HG02642 (cell line): ENCODE results near the gene STIP1.

Source experiments
- ATAC-seq: cut with Tn5 transposase; IDR thresholded peaks from one replicate; pipeline ENCODE4 v1.9.1; 2021; ENCODE audit warnings: mild to moderate bottlenecking; ENCODE audit not compliant: unreplicated experiment, poor library complexity

STIP1 gene

DNA sequence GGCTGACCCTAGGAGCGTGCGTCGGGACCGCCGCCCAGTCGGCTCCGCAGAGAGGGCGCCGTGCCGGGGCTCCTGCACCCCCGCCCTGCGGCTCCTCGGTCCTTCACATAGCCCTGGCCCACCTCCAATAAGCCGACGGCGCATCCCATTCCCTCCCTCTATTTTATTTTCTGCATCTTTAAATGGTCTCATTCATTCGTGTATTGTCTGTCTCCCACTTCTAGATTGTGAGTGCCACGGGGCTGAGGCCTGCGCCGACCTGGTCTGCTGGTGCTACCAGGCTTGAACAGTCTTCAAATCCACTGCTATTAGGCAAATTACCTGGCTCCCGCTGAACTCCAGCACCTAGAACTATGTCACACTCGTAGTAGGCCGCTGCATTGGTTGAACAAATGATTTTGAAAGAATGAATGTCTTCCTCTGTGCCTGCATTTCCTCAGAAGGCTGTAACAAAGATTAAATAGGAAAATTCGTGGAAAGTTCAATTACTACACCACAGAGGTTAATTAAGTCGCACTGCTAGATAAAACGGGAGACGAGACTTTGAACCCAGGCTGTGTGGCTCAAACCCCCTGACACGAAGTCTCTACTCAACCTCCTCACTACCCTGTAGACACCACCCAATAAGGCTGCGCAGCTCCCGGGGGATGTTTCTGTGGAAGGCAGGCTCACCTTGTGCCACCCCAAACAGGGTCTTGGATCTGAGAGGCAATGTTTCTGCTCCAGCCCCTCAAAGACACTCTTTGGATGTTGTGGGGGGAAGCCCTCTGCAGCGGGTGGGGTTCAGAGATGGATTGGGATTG lies 62.0 kb downstream of the STIP1 start:
- ATAC-seq: no peak

DNA sequence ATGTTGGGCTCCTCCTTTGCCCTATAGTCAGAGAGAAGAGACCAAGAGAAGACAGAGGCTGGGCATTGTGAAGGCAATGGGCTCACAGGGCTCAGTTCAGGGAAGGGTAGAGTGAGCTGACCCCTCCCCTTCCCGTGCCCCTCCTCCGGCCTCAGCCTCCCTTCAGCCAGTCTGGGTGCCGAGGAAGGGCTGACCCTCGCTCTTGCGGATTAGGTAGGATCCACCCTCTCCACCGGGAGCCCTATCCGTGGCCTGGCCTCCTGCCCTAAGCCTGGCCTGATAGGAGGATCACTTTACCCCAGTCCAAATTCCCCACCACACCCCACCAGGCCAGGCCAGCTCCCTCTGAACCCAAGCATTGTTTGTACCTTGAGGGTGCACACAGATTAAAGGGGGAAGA lies 62.6 kb downstream of the STIP1 start:
- ATAC-seq: no peak

DNA sequence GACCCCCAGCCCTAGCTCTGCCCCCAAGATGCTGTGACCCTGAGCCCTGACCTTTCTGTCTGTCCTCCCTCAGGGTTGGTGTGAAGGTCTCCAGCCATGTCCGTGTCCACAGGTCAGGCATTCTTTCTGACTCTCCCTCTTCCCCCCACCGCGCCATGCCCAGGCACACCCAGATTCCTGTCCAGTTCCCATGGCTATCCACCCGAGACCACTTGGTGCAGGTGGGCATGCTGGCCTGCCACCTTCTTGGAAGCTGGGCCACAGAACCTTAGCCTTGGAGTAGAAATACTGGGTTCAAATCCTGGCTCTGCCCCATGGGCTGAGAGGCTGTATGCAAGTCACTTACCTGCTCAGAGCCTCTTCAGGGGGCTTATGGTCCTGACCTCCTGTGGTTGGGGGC lies 63.1 kb downstream of the STIP1 start:
- no peak for ATAC-seq

- ATAC-seq: no peak
Observed at GRCh38 chr11:64249563-64250414, 63.8 kb downstream of the STIP1 start.

GRCh38 chr11:64250415-64251015 lies 64.5 kb downstream of the STIP1 start:
- no peak for ATAC-seq

- peak; percentile 47 for ATAC-seq
Observed at GRCh38 chr11:64251016-64251752, 65.2 kb downstream of the STIP1 start, which contains the start of gene PLCB3. Gene PLCB3, plus strand, starts transcription at chr11:64251530. Its CDS starts 120 bp downstream, at chr11:64251650.

DNA sequence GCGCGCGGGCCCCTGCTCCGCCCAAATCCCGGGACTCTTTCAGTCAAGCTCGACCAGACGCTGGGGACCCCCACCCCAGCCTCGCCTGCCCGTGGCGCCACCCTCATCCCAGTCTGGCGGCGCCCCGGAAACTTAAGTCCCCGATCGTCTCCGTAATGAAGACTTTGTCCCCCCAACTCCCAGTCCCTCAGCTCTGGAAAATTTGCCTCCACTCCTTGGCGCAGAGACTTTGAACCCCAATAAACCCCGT lies 65.7 kb downstream of the STIP1 start:
- ATAC-seq: no peak

GRCh38 chr11:64252003-64252872 lies 66.3 kb downstream of the STIP1 start:
- no peak for ATAC-seq

GRCh38 chr11:64253043-64253442 lies 67.1 kb downstream of the STIP1 start:
- no peak for ATAC-seq

DNA sequence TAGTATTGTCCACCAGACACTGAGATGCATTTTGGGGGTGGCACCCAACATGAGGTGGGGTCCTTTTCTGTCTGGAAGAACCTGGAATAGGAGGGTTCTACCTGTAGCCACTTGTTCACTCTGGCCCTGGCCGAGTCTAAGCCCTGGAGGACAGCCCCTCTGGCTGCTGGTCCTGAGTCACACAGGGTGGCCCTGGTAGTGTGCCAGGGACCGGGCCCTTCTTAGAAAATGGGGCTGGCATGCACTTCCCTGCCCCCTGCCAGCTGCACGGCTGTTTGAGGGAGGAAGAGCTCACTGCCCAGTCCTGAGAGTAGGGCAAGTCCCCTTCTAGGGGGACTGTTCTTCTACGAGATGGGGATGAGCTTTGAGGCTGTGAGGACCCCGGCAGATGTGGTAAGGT lies 67.5 kb downstream of the STIP1 start:
- no peak for ATAC-seq
